Kidney (tissue), 14 donors: ENCODE measurements around the gene PTPN1. TPM values are rescaled to one million over a fixed set of nuclear protein-coding genes. Genes with fewer than 3 reads are reported as not detected.

Experiments
- DNase-seq, 5 donors: peaks; one replicate each; pipeline ENCODE4 v3.0.0-alpha.2; 2013 to 2020
- FAIRE-seq: peaks from 2 replicates; lab custom pipeline; 2012; peaks lifted over from hg19 to GRCh38; lab: Jason Lieb, UNC
- H3K27ac ChIP-seq, 2 donors: one replicate each; pipeline ENCODE4 v1.7.0; 2013; ENCODE audit warnings: low read depth in 2 of 2, low read length in 2 of 2, inconsistent platforms in 1 of 2
- H3K27me3 ChIP-seq: one replicate; pipeline ENCODE4 v1.7.1; 2013; ENCODE audit warnings: low read length, inconsistent platforms; ENCODE audit not compliant: control insufficient read depth, insufficient read depth
- H3K36me3 ChIP-seq, 3 donors: one replicate each; pipeline versions ENCODE4 v1.7.0 to v1.7.1; 2013; ENCODE audit warnings: low read length in 3 of 3, control low read depth in 1 of 3, inconsistent platforms in 1 of 3; ENCODE audit not compliant: insufficient read depth in 3 of 3, control insufficient read depth in 2 of 3
- H3K4me1 ChIP-seq, 3 donors: one replicate each; pipeline versions ENCODE4 v1.7.0 to v1.7.1; 2013; ENCODE audit warnings: low read length in 3 of 3, inconsistent platforms in 1 of 3, low read depth in 1 of 3; ENCODE audit not compliant: control insufficient read depth in 2 of 3, insufficient read depth in 2 of 3
- H3K4me3 ChIP-seq, 3 donors: one replicate each; pipeline versions ENCODE4 v1.7.0 to v1.8.1; 2013; ENCODE audit warnings: low read length in 3 of 3, control low read depth in 1 of 3, inconsistent platforms in 1 of 3
- H3K9ac ChIP-seq, 3 donors: one replicate each; pipeline versions ENCODE4 v1.7.0 to v1.7.1; 2013; ENCODE audit warnings: low read length in 3 of 3, control low read depth in 1 of 3, inconsistent platforms in 1 of 3
- H3K9me3 ChIP-seq, 3 donors: one replicate each; pipeline versions ENCODE4 v1.7.0 to v1.7.1; 2013; ENCODE audit warnings: low read length in 3 of 3, control low read depth in 1 of 3, inconsistent platforms in 1 of 3; ENCODE audit not compliant: control insufficient read depth in 2 of 3, insufficient read depth in 1 of 3
- intact Hi-C: fragments of 100-400 bp; cut with DNase I; formaldehyde crosslinking; loops from one replicate; pipeline ENCODE4 v1.11.1; 2022
- polyA plus RNA-seq: library from polyadenylated mRNA; stranded (reverse); fragments of 350-450 nt; fragmentation: Illumina TruSeq; extraction: RNeasy Lipid Tissue Mini Kit (QIAGEN cat#74804); gene quantifications from one replicate; pipeline ENCODE4 v1.2.3, GENCODE V29; 2014; ENCODE audit warnings: low read depth, low replicate concordance; ENCODE audit not compliant: insufficient read depth
- total RNA-seq: library from RNA; stranded (reverse); fragmentation: NEBNext Ultra II Directional; extraction: Animal tissue kit (Norgen Biotek cat#: 25700); gene quantifications from one replicate; pipeline ENCODE4 v1.2.1, GENCODE V29; 2021
- TF ChIP-seq, protein P1 (sequence below): IDR thresholded peaks from 3 replicates; pipeline ENCODE4 v1.5.1; 2012; ENCODE audit warnings: mild to moderate bottlenecking, moderate library complexity, borderline replicate concordance; ENCODE audit not compliant: insufficient read depth; ENCODE audit errors: extremely low read depth
- donor health status: control.
- donor health status: control.
- donor health status: control.
- donor health status: control.
- donor health status: control.
- donor health status: DM: yes; HTN: yes; CAD: no.
- donor health status: Normal renal cell carcinoma (clear cell type).

PTPN1 gene
- total and polyA plus RNA-seq, 2 donors from 2014 or later: 29.6 to 80.4 TPM

DNA sequence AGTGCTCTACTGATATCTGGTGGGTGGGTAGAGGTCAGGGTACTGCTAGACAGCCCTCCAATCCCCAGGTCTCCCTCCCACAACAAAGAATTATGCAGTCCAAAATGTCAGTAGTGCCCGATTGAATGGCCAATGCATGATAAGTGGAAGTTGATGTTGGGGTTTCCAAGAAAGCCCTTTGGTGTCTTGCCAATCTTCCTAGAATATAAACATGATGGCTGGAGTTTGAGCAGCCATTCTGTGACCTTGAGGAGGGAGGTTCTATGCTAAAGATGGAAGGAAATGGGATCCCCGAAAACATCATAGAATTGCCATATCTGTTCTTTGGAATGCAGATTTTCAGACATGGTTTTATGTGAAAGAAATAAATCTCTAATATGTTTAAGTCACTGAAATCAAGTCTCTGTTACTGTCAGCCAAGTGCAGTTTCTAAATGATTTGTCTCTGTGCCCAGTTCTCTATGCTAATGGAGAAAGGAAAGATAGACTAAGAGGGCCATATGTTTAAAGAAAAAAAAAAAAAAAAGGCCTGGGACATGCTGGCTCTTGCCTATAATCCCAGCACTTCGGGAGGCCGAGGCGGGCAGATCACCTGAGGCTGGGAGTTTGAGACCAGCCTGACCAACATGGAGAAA is 32.8 kb upstream of the PTPN1 start:
- no peak overlapping the region for H3K9ac ChIP-seq
- FAIRE-seq: no peak
- no peaks in the 10 kb centered on the region for H3K9me3 ChIP-seq
- no peaks in the 10 kb centered on the region for H3K36me3 ChIP-seq
- no peak for DNase-seq
- H3K27me3 ChIP-seq: no peaks in the 10 kb centered on the region
- TF ChIP-seq, protein P1, sequence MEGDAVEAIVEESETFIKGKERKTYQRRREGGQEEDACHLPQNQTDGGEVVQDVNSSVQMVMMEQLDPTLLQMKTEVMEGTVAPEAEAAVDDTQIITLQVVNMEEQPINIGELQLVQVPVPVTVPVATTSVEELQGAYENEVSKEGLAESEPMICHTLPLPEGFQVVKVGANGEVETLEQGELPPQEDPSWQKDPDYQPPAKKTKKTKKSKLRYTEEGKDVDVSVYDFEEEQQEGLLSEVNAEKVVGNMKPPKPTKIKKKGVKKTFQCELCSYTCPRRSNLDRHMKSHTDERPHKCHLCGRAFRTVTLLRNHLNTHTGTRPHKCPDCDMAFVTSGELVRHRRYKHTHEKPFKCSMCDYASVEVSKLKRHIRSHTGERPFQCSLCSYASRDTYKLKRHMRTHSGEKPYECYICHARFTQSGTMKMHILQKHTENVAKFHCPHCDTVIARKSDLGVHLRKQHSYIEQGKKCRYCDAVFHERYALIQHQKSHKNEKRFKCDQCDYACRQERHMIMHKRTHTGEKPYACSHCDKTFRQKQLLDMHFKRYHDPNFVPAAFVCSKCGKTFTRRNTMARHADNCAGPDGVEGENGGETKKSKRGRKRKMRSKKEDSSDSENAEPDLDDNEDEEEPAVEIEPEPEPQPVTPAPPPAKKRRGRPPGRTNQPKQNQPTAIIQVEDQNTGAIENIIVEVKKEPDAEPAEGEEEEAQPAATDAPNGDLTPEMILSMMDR: no peak
- intact Hi-C loops: loop anchor here (10.0 kb wide), 1 partner anchor 97 kb away; no protein-coding TSS in a partner anchor
- H3K4me1 ChIP-seq: peaks cover 0 to 5% (median 0%) of the 10 kb centered on the region in 3 donors
- H3K4me3 ChIP-seq: no peak overlapping the region
- H3K27ac ChIP-seq: no peak overlapping the region

DNA sequence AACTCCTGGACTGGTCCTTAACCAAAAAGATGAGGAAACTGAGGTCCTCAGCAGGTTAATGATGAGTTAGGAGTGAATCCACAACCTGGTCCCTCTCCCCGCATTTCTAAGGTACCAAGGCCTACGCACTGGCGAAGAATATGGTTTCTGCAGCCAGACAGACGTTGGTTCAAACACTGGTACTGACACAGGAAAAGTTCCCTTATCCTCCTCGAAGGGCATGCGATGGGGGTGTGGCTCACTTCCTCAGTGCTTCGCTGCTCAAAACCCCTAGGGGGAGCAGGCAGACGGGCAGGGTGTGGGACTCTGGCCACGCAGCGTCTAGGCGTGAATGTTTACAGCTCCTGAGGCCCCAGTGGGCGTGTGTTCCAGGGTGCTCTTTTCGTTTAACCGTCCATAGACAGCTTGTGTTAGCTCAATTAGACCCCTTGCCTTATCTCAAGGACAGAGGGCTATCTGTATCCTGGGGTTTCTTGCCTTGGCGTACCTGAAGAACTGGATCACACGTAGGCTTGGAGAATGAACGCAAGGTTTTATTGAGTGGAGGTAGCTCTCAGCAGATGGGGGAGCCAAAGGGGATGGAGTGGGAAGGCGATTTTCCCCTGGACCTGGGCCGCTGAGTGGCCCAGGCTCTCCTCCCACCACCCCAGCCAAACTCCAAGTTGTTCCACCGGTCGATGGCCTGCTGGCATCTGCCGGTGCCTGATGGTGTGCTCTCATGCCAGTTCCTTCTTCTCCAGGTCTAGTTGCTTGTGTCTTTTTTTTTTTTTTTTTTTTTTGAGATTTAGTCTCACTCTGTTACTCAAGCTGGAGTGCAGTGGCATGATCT is 31.8 kb upstream of the PTPN1 start:
- Histone ChIP-seq H3K4me3 (no peak overlapping the region), H3K27me3 (no peaks in the 10 kb centered on the region), H3K27ac (no peak overlapping the region), H3K4me1 (peaks cover 0 to 7% (median 0%) of the 10 kb centered on the region in 3 donors), H3K9me3 (no peaks in the 10 kb centered on the region), H3K36me3 (no peaks in the 10 kb centered on the region), H3K9ac (no peak overlapping the region)
- DNase-seq (peak; percentile 32 to 86 (median 47)), FAIRE-seq (no peak)
- TF ChIP-seq, protein P1: peak; percentile 57
- intact Hi-C loops: loop anchor here (10.0 kb wide), 1 partner anchor 96 kb away; no protein-coding TSS in a partner anchor

DNA sequence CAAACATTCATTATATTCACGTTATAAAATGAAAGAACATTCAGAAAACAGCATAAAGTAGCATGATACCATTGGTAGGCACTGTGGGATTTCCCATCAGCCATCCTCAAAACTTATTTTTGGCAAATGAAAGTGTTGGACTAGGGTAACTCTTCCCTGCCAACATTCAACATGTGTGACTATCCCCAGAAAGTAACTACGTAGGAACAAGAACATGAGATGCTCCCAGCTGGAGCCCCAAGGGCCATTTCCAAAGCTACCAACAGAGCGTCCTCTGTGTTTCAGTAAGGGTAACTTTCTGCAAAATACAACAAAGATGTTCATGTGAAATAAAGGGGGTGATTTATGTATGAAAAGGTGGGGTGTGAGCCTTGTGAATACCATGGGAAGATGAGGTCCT is 28.4 kb upstream of the PTPN1 start:
- H3K9me3 ChIP-seq: no peaks in the 10 kb centered on the region
- H3K27ac ChIP-seq: no peak overlapping the region
- DNase-seq (no peak), FAIRE-seq (no peak)
- H3K4me3 ChIP-seq: no peak overlapping the region
- peaks cover 0 to 12% (median 0%) of the 10 kb centered on the region in 3 donors for H3K4me1 ChIP-seq
- intact Hi-C loops: no loop called here
- no peaks in the 10 kb centered on the region for H3K27me3 ChIP-seq
- TF ChIP-seq, protein P1: no peak
- H3K36me3 ChIP-seq: no peaks in the 10 kb centered on the region
- H3K9ac ChIP-seq: no peak overlapping the region
